HG03039 (cell line): ENCODE data around the gene GRIP2.

Experiments used
- ATAC-seq: cut with Tn5 transposase; IDR thresholded peaks from one replicate; pipeline ENCODE4 v1.9.1; 2021; ENCODE audit warnings: mild to moderate bottlenecking, moderate library complexity; ENCODE audit not compliant: unreplicated experiment

GRIP2 gene

DNA sequence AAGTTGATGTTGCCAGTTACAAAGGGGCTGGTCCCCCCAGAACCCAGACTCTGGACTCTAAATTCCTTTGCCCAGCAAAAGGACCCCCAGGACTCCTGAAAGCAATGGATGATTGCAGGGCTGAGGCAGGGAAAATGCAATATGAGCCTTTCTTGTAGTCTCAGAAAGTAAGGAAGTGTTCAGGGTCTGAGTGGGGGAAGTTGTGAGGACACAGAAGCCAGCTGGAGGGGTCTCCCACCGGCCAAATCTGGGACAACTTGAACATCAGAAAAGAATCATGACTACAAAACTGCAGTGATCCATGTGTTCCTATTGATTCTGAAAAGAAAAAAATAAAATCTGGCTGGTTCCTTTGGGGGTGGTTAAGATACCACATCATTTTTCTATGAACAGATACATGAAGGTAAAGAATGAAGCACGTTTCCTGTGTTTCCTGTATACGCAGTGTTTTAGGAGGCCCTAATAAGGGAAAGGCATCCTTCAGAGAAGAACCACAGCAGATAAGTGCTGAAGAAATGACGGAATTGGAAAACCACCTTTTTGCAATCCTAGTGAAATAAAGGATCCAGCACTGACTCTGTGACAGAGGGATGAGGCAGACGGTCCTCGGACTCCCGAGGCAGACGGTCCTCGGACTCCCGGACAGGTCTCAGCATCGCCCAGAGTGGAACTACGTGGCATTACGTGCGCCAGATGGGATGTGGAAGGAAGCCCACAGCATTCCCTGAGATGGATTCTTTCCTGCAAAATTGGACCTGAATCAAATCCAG is 22.2 kb upstream of the GRIP2 start:
- no peak for ATAC-seq

DNA sequence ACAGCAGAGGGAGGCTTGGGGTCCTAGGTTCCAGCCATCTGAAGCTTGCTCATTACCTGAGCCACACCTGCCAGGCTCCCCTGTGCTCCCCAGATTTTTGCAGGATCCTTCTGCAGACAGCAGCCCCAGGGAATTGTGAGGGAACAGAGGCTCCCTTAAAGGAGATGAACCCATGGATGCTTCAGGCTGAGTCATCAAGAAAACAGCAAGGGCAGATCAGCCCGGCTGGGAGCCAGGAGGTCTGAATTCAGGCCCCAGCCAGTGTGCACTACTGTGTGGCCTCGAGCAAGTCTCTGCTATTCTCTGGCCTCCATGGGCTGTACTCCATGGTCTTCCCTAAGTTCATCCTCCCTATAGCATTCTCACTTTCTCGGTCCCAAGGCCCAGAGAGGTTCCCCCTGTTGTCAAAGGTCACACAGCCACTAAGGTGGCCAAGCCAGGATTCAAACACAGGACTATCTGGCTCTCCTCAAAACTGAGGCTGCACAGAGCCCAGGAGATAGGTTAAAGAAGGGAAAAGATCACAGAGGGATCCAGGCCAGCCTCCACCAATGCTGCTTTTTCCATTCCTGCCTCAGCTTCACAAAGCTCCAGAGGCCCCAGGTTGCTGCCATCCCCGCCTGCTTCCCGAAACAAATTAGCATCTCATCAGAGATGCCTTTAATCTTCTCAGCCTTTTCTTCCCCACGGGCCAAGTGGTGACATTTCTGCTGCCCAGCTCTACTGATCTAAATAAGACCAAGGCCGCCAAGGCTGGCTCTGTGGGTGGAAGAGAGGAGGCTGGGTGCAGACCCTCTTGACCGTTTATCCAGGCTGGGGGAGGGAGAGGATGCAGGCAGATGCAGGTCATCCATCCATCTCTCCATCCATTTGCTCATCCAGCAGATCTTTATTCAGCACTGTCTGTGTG is 21.2 kb upstream of the GRIP2 start:
- ATAC-seq: no peak

DNA sequence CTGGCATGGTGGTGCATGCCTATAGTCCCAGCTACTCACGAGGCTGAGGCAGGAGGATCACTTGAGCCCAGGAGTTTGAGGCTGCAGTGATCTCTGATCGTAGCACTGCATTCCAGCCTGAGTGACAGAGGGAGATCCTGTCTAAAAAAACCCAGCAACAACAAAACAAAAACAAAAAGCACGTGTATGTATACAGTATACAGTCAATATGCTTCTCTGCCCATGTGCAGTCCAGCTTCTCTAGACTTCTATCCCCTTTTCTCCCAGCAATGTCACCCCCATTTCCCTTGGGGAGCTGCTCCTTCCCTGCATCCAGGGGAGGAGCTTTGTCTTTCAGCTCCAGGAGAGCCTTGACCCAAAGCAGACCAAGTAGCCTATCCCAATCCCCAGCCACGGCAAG is 20.0 kb upstream of the GRIP2 start:
- no peak for ATAC-seq

DNA sequence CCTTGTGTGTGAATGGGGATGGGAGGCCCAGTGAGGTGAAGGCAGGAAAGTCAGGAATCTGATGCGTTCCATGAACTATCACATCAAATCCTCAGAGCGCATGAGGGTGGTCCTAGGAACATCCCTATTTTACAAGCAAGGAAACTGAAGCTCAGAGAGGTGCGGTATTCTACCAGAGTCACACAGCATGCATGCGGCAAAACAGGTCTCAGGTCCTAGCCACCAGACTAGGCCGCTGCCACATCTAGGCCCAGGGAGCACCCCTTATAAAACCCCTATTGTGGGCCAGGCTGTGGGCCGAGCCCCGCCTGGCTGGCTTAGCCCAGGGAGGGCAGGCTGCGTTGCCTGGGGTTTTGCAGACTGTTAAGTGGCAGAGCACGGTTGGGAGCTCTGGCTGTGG is 17.9 kb upstream of the GRIP2 start:
- ATAC-seq: no peak

DNA sequence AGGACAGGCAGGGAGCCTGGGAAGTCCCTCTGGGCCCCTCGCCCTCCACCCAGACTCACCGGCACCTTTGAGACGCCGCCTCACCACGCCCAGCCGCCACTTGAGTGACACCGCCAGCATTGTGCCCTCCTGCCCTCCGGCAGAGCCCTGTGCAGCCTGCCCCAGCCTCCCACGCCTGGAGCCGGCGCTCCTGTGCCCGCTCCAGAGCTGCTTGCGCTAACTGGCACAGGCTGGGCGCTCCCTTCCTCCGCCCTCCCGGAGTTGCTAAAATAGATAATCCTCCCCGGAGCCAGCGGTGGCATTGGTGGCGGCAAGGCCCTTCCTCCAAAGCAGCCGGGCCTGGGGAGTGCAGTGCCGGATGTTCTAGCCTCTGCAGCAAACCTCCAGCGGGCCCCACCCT is 15.7 kb upstream of the GRIP2 start:
- ATAC-seq: no peak

DNA sequence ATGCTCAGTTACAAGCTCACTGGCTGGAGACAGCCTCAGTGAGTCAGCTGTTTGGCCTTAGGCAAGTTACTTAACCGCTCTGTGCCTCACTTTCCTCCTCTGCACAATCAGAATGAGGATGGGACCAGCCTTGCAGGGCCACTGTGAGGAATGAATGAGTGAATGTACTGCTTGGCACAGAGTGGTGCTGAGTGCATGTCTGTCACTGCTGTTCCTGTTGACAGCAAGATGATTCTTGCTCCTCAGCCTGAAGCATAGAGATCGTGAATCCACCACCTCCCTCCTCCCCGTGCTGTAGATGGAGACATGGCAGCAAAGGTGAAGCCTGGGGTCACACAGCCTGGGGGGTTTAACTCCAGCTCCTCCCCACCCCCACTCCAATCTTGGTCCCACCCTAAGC is 14.6 kb upstream of the GRIP2 start:
- ATAC-seq: no peak

DNA sequence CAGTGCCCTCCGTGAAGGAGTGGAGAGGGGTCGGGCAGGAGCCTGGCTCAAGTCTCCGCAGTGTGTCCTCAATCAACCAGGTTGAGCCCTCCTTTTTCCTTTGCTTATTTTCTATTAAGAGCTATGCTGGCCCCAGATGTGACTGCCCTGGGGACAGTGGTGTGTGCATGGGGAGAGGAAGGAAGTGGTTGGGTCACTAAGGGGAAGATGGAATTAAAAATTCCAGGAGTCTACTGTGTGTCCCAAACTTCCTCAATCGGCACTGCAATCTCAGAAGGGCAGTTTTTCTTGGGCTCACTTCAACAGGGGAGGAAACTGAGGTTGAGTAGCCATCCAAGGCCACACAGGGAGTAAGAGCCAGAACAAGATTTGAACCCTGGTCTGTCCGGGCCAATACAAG is 13.7 kb upstream of the GRIP2 start:
- ATAC-seq: no peak

DNA sequence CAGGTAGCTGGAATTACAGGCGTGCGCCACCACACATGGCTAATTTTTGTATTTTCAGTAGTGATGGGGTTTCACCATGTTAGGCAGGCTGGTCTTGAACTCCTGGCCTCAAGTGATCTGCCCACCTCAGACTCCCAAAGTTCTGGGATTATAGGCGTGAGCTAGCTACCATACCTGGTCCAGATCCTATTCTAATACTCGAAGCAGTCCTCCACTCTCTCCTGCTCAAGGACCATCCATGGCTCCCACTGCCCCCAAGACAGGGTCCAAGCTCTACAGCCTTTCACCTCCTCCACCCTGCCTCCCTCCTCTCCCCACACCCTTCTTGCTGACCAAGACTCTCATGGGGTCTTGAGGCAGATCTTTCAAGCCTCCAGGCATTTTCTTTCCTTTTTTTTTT is 12.6 kb upstream of the GRIP2 start:
- no peak for ATAC-seq

DNA sequence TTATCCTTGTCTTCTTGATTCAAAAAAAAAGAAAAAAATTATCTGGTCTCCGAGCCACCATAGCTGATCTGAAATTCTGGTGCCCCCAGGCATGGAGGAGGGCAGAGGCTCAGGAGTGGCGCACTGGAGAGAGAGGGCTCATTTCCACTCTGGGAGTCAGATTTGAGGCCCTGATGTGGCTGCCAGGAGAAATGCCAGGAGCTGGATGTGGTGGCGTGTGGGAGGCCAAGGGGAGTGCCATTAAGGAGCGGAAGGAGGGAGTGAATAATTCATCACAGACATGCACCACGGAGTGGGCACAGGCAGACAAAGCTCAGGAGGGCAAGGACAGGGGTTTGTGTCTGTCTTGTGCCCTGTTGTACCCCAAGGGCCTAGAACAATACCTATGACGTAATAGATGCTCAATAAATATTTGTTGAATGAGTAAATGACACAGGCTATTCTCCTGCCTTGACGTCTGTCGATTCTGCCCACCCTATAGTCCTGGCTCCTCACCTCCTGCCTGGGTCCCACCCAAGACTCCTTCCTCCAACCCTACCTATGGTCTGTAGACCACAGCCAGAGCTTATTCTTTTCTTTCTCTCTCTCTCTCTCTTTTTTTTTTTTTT is 12.0 kb upstream of the GRIP2 start:
- no peak for ATAC-seq

DNA sequence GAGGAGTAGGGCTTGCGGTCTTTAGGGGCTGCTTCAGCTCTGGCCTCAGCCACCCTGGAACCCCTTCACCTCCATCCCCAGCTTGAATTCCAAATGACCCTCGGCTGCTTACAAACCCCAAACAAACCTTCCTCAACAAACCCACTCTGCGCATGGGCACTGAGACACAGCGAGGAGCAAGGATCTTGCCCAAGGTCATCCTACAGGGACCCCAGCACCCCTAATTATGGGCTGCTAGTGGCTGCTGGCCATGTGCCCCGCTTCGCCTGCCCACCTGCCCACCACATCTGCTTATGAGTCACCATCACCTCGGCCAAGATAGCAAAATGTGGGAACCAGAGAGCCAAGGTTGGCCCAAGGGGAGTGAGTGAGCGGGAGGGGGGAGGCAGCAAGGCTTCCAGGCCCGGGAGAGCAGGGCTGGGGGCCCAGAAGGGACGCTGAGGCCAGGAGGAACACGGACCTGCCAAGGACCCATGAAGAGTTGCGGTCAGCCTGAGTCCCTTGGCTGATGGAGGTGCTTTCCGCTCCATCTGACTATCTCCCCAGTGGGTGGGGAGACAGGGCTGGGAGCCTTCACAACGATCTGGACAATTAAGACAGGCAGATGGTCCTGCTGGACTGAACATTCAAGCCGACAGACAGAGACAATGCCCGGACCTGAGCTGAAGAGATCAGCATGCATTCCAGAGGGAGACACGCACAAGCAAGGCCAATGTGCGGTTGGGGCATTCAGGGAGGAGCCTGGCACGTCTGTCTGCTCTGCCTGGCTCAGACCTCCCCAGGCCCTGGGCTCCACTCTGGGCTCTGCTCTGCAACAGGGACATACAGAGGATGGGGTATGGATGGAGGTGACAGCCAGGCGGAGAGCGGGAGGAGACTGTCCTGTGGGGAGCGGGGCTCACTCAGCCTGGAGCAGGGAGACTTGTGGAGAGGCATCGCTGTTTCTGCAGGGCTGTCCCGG is 10.8 kb upstream of the GRIP2 start:
- no peak for ATAC-seq

DNA sequence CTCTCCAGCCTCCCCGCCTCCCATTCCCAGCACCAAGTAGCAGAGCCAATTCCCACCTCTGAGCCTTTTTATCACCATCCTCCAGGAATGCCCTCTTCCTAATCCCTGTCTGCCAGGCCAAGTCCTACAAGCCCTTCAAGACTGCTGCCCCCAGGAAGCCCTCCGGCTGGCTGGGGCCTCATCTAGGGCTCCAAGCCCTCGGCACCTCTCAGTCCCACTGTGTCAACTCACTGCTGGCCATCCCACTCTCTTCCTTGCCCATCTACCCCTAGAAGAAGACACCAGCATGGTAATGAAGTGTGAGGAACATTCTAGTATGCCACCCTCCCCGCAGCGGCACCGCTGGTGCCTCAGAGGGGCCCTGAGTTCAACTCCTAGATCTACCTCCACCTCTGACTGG is 10.0 kb upstream of the GRIP2 start:
- ATAC-seq: no peak

DNA sequence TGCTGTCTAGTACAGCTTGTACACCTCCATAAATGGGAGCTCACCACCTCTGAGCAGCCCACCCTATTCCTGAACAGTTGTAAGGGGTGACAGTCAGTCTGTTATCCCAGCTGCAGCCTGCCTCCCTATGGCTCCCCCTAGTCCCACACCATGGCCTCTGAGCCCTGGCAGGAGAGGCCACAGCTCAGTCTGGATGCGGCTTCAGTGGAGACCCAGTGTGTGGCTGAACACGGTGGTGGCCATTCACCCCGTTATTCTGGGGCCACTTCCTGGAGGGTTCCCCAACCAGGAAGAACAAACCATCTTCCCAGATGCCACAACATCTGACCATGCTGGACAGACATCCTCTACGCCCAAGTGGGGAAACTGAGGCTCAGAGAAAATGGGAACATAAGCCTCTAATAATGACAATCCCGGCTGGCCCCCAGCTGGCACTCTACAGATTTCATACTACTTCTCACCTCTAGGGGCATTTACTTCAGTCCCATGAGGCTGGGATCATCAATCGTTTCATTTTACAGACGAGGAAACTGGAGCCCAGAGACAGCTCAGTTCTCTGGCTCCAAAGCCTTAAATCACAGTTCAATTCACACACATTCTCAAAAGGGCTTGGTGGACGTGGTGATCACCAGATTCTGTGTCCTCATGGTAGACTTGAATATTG is 9.2 kb upstream of the GRIP2 start:
- ATAC-seq: no peak

DNA sequence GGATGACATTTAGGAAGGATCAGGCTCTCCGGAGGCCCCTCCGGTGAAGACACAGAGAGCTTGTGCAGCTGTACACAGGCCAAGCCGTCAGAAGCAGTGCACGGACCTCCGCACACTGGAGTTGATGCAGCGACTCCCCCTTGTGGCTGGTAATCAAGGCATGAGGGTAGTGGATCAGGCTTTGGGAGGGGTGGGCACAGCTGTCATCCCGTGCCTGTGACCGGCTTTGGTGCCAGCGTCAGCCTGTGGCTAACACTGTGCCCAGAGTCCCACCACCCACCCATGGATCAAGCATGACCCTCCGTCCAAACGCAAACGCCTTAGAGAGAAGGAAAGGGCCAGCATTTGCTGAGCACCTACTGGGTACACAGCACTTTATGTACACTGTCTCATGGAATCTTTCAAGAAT is 8.2 kb upstream of the GRIP2 start:
- ATAC-seq: no peak

DNA sequence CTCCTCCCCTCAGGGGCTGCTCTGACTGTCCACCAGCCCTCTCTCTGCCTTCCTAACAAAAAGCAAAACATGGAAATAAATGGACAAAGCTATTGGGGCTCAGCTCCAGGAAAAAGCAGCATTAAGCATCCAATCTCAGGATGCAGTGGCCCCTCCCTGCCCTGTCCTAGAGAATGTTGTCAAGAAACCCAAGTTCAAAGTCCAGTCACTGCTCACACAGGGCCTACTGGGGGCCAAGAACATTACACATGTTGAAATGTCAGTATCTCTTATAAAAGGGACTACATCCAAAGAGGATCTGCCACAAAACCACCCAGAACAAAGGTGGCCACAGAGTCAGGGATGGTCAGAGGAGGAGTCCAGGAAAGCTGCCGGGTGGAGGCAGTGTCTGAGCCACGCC is 7.6 kb upstream of the GRIP2 start:
- no peak for ATAC-seq

DNA sequence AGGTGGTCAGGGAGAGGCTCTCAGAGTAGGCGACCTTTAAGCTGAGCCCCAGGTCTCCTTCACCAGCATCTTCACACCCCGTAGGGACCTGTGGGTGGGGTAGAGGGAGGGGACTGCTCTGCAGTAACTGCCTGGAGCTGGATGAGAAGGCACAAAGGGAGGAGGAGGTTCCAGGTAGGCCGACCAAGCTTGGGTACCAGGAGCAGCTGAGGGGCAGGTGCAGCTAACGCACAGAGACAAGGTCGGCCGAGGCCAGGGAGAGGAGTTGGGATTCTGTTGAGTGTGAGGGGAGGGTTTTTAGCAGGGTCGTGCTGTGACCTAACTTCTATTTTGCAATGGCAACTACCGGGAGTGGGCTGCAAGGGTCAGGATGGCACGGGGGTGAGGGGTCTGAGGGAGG is 5.9 kb upstream of the GRIP2 start:
- no peak for ATAC-seq

DNA sequence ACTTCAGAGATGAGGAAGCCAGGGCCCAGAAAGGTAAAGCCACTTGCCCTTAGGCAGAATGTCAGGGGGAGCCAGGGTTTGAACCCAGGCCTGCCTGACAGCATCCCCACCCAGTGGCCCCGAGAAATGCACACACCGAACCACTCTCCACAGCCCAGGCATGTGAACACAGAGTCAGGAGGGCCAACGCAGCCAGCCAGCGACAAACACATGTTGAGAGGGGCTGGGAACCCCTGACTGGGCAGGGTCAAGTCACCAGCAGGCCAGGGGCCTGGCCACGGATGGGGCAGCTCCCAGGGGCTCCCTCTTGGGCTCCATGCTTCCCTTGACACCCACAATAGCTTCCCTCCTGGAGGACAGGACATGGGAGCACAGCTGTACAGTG is 5.1 kb upstream of the GRIP2 start:
- no peak for ATAC-seq

DNA sequence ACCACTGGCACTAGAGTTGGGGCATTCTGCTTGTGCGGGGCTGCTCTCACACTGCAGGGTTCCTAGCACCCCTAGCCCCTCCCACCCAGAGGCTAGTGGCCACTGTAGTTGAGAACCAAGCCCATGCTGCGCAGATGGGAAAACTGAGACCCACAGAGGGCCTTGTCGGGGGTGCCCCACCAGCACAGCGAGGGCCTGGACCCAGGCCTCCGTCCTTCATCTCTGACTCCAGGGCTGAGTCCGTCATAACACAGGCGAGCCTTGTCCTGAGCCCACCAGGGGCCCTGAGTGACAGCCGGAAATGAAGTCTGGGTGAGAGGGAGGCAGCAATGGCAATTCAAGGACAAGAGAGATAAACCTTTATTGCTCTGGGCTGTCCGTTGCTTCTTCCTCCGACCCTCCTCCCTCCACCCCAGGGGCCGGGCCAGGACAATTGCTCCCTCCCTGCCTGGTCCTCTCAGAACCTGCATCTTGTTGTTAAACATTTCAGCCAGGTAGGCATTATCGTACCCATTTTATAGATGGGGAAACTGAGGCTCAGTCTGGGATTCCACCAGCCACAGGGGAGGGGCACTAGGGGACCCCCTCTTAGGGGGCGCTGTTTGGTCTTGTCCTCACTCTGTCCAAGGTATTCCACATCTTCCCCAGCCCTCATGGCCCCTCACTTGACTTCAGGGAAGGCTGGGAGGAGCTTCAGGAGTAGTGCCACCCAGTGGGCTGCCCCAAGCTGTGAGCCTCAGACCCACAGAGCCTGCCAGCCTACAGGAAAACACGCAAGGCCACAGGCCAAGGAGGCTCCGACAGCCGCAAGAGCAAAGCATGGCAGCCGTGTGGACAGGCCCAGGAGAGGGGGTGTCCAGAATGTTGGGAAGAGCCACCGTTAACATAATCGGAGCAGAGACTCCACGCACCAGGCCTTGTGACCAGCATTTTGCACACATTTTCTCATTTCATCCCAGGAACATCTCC is 4.4 kb upstream of the GRIP2 start:
- no peak for ATAC-seq

DNA sequence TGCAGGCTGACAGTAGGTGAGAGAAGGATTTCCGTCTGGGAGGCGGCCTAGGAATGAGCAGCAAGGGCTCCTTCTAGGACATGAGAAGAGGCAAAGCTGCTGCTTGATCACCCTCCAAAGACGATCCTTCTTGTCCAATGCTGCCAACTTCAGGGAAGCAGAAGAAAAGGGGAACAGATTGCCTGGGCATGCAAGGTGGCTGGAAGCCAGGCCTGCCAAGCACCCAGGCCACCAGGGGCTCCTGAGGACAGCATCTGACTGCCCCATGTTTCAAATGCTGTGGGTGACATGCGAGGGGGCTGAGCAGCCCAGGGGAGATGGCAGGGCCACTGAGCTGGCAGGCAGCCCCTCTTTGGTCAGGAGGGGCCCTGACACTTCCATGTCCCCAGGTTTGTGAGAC is 3.3 kb upstream of the GRIP2 start:
- no peak for ATAC-seq

DNA sequence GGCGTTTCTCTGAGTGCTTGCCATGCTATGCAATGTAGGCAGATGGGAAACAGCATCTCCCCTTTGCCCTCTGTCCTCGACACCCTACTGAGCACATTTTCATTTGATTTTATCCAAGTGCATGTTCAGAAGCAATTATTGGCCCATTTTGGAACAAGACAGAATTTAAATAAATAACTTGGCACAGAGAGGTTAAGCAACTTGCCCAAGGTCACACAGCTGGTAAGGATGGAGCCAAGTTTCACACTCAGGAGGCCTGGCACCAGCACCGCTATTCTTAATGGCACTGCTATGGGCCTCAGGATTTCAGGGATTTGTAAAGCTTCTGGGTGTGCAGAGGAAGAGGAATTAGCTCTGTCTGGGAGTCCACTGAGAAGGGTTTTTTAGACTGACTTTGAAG is 2.5 kb upstream of the GRIP2 start:
- no peak for ATAC-seq
